GM12891 (cell line): Measurements from ENCODE around the gene TSPY9.
"Not testable (repeated sequence)": the region's sequence is repeated elsewhere in the genome, so short reads cannot be mapped to it uniquely, and the experiment has no call there.

Experiments used
- POLR2A ChIP-seq: IDR thresholded peaks from 2 replicates; pipeline ENCODE4 v1.6.1; 2011; ENCODE audit warnings: low read depth, low read length, control low read depth
- POLR2AphosphoS5 ChIP-seq: IDR thresholded peaks from 2 replicates; pipeline ENCODE4 v1.6.1; 2011; ENCODE audit warnings: low read depth, low read length, control low read depth
- SPI1 ChIP-seq: IDR thresholded peaks from 2 replicates; pipeline ENCODE4 v1.6.1; 2011; ENCODE audit warnings: low read depth, low read length, control low read depth
- TAF1 ChIP-seq: IDR thresholded peaks from 2 replicates; pipeline ENCODE4 v1.6.1; 2011; ENCODE audit warnings: low read depth, low read length, control low read depth

DNA sequence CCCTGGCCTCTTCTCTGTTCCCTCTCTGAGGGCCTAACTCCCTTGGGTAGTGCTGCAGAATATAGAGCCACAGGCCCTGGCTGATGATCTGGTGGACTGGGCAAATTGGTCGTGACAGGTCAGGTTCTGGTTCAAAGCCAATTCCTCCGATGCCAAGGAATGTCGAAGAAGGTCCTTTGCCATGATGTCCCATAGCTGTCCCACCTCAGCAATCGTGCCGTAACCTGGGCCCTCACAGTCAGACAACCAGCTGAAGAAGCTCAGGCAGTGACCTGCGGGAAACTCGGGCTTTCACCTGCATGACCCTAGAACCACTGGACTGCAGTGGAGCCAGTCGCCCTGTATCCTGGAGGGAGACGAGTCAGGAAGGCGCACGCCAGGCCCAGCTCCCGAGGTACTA lies 29.2 kb downstream of the TSPY9 start:
- not testable (repeated sequence) for TF ChIP-seq POLR2AphosphoS5, POLR2A, TAF1, SPI1
